Measurements from ENCODE around the gene PITPNB.

DNA sequence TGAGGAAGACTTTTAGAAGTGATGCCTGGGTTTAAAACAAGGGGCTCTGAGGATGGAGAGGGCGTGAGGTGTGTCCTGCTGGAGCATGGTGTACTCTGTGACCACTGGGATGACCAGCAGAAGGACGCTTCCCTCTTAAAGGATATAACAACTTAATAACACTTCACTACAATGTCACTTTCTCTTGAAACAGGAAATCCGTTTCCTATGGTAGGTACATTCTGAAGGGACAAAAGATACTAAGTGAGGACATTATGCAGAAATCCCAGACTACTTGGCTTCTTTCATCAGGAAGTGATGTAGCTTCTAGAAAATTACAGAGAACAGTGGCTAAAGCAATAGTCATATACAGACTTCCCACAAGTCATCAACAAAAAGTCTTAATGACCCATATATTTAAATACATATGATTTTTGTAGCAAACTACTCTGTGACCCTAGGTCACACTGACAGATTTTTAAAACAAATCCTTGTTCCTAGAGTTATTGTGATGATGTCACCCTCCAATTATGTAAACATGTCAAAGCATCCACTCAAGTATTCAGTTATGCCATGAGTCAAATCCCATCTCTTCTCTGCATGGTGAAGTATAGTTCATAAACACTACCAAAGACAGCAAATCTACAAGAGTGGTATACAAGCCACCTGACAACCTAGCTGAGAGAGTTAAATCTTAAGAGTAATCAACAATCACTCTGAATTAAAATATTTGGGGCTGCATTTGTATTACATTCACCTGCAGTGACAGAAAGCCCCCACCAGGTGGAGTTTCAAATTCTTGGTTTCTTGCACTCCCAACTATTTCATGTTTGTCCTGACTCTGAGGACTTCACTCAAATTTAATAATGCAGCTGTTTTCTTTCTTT lies 32.8 kb downstream of the PITPNB start:
- TF ChIP-seq, protein P1, sequence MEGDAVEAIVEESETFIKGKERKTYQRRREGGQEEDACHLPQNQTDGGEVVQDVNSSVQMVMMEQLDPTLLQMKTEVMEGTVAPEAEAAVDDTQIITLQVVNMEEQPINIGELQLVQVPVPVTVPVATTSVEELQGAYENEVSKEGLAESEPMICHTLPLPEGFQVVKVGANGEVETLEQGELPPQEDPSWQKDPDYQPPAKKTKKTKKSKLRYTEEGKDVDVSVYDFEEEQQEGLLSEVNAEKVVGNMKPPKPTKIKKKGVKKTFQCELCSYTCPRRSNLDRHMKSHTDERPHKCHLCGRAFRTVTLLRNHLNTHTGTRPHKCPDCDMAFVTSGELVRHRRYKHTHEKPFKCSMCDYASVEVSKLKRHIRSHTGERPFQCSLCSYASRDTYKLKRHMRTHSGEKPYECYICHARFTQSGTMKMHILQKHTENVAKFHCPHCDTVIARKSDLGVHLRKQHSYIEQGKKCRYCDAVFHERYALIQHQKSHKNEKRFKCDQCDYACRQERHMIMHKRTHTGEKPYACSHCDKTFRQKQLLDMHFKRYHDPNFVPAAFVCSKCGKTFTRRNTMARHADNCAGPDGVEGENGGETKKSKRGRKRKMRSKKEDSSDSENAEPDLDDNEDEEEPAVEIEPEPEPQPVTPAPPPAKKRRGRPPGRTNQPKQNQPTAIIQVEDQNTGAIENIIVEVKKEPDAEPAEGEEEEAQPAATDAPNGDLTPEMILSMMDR (IDR thresholded peaks at IDR 0.05): peak; percentile 87 to 94 (median 94)
- TF ChIP-seq POLR2A (IDR thresholded peaks at IDR 0.05): no peak

Data from testis (tissue), 2 donors.